Adrenal gland (tissue), 5 donors: ENCODE data around the gene FAM240A.

Experiments used
- CTCF ChIP-seq, 6 experiments: fragments of 450-650 bp in 4 of 6; fragments of 200-600 bp in 2 of 6; sonication (generic) in 1 of 6; IDR thresholded peaks; 1 replicate in 5 of 6; 2 replicates in 1 of 6; pipeline versions ENCODE4 v1.5.1 to v1.8.0; 2016 to 2021; ENCODE audit warnings: antibody characterized with exemption in 6 of 6, mild to moderate bottlenecking in 2 of 6, moderate library complexity in 1 of 6
- POLR2A ChIP-seq, 2 donors: fragments of 450-650 bp; IDR thresholded peaks; one replicate each; pipeline ENCODE4 v1.6.1; 2017; ENCODE audit warnings: antibody characterized with exemption in 2 of 2, mild to moderate bottlenecking in 2 of 2, moderate library complexity in 1 of 2
- donor health status: DM: no; HTN: no; CAD: no.

- TF ChIP-seq POLR2A (IDR thresholded peaks at IDR 0.05) (no peak), CTCF (IDR thresholded peaks at IDR 0.05) (no peak)
These were observed 38.1 kb upstream of the FAM240A start for GRCh38 chr3:46574243-46574646.
